ENCODE results near the gene PLPPR1.

The PLPPR1 gene

DNA sequence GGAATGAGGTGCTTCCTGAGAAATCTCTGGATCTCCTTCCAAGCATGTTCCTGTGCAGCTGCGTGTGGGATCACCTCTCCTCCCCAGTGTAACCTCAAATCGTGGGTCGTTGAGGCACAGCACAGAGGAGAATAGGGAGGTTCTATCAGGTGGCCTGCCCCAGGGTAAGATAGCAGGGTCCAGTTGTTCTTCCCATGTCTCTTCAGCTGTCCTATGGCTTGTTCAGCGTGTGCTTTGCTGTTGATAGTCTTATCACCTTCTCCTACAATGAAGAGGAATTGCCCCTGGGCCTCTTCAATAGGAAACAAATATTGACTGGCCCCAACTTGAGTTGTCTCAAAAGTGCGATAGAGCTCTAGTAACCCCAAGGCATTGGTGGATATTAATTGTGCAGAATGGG lies 333.9 kb downstream of the PLPPR1 start:
- H3K36me3 ChIP-seq (ENCODE audit: control insufficient read depth, insufficient read depth, low read length): no peaks in the 10 kb centered on the region

DNA sequence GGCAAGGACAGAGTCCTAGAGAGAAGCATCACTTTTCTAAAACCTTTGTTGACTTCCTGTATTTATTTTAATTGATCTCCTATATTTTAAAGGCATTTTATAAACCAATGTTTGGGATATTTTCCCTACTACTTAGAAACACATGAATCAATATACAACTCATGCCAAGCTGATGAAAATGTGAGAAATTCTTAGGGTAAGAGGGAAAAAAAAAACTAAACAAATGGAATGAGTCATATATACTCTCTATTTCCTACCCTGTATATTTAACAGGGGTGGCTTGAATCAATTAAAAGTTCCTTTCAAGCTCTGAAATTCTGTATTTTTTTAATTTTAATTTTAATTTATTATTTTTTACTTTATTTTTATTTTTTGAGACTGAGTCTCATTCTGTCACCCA lies 336.7 kb downstream of the PLPPR1 start:
- Histone ChIP-seq H3K36me3 (ENCODE audit: control insufficient read depth, insufficient read depth, low read length) (no peaks in the 10 kb centered on the region), H3K27ac (ENCODE audit: low read depth, low read length, severe bottlenecking) (no peak overlapping the region), H3K4me3 (ENCODE audit: extremely low read depth, insufficient read depth, low read length, poor library complexity, severe bottlenecking) (no peak overlapping the region), H3K9me3 (ENCODE audit: control insufficient read depth, low read length) (no peaks in the 10 kb centered on the region), H3K4me1 (ENCODE audit: control insufficient read depth, insufficient read depth, low read length, poor library complexity, severe bottlenecking) (peaks cover 6% of the 10 kb centered on the region)

More for the DNA sequence above, 333.9 kb downstream of the PLPPR1 start:
- Histone ChIP-seq H3K9me3 (ENCODE audit: control insufficient read depth, low read length) (no peaks in the 10 kb centered on the region), H3K4me3 (ENCODE audit: extremely low read depth, insufficient read depth, low read length, poor library complexity, severe bottlenecking) (no peak overlapping the region), H3K4me1 (ENCODE audit: control insufficient read depth, insufficient read depth, low read length, poor library complexity, severe bottlenecking) (no peaks in the 10 kb centered on the region), H3K27ac (ENCODE audit: low read depth, low read length, severe bottlenecking) (no peak overlapping the region)
- 84 to 94% methylated on average over 3 to 5 of the region's 5 CpGs for WGBS, 2 experiments (ENCODE audit: insufficient coverage in 2 of 2)

- Histone ChIP-seq H3K4me3 (ENCODE audit: extremely low read depth, insufficient read depth, low read length, poor library complexity, severe bottlenecking) (no peak overlapping the region), H3K4me1 (ENCODE audit: control insufficient read depth, insufficient read depth, low read length, poor library complexity, severe bottlenecking) (peaks cover 6% of the 10 kb centered on the region), H3K27ac (ENCODE audit: low read depth, low read length, severe bottlenecking) (no peak overlapping the region), H3K36me3 (ENCODE audit: control insufficient read depth, insufficient read depth, low read length) (no peaks in the 10 kb centered on the region), H3K9me3 (ENCODE audit: control insufficient read depth, low read length) (no peaks in the 10 kb centered on the region)
- WGBS, 2 experiments (ENCODE audit: insufficient coverage in 2 of 2): 37 to 83% methylated on average over 1 to 3 of the region's 5 CpGs
Measured at GRCh38 chr9:101366038-101366756, 337.7 kb downstream of the PLPPR1 start.

DNA sequence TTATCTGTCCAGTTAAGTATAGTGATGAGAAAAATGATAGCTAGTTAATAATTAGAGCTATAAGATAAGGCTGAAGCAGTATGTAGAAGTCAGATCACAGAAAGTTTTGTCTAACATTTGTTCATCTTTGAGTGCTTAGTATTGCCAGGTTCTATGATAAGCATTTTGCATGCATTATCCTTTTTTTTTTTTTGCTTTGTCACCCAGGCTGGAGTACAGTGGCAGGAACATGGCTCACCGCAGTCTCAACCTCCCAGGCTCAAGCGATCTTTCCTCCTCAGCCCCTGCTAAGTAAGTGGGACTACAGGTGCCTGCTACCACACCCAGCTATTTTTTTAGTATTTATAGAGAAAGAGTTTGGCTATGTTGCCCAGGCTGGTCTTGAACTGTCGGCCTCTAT lies 338.8 kb downstream of the PLPPR1 start:
- WGBS, 2 experiments (ENCODE audit: insufficient coverage in 2 of 2): no CpG with 5 or more reads among the region's 3 CpGs

GRCh38 chr9:101369286-101369685 lies 340.8 kb downstream of the PLPPR1 start:
- 100% methylated on average over 1 of the region's 2 CpGs; no CpG with 5 or more reads in 1 of the 2 experiments for WGBS, 2 experiments (ENCODE audit: insufficient coverage in 2 of 2)
- Histone ChIP-seq H3K9me3 (ENCODE audit: control insufficient read depth, low read length) (no peaks in the 10 kb centered on the region), H3K36me3 (ENCODE audit: control insufficient read depth, insufficient read depth, low read length) (no peaks in the 10 kb centered on the region), H3K4me1 (ENCODE audit: control insufficient read depth, insufficient read depth, low read length, poor library complexity, severe bottlenecking) (peaks cover 6% of the 10 kb centered on the region), H3K27ac (ENCODE audit: low read depth, low read length, severe bottlenecking) (peak overlapping the region; percentile 44), H3K4me3 (ENCODE audit: extremely low read depth, insufficient read depth, low read length, poor library complexity, severe bottlenecking) (no peak overlapping the region)

More for the DNA sequence above, 338.8 kb downstream of the PLPPR1 start:
- Histone ChIP-seq H3K36me3 (ENCODE audit: control insufficient read depth, insufficient read depth, low read length) (no peaks in the 10 kb centered on the region), H3K4me1 (ENCODE audit: control insufficient read depth, insufficient read depth, low read length, poor library complexity, severe bottlenecking) (peaks cover 6% of the 10 kb centered on the region), H3K27ac (ENCODE audit: low read depth, low read length, severe bottlenecking) (no peak overlapping the region), H3K4me3 (ENCODE audit: extremely low read depth, insufficient read depth, low read length, poor library complexity, severe bottlenecking) (no peak overlapping the region), H3K9me3 (ENCODE audit: control insufficient read depth, low read length) (no peaks in the 10 kb centered on the region)

DNA sequence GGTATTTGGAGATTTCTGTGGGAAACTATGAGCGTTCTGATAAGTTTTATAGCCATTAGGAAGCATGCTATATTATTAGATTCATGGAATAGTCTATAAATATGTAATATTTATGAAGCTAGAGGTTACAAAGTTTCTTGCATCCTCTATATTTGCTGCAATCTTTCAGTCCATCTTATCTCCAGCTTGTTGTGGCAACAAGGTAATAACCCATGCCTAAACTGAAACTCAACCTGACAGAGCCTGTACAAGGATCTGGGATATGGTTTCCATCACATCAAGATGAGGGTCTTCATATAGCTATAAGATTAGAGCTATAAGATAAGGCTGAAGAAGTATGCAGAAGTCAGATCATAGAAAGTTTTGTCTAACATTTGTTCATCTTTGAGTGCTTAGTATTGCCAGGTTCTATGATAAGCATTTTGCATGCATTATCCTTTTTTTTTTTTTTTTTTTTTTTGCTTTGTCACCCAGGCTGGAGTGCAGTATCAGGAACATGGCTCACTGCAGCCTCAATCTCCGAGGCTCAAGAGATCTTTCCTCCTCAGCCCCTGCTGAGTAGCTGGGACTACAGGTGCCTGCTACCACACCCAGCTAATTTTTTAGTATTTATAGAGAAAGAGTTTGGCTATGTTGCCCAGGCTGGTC lies 341.5 kb downstream of the PLPPR1 start:
- peak overlapping the region; percentile 44 for H3K27ac ChIP-seq (ENCODE audit: low read depth, low read length, severe bottlenecking)
- no peak overlapping the region for H3K4me3 ChIP-seq (ENCODE audit: extremely low read depth, insufficient read depth, low read length, poor library complexity, severe bottlenecking)
- H3K9me3 ChIP-seq (ENCODE audit: control insufficient read depth, low read length): no peaks in the 10 kb centered on the region
- no CpG with 5 or more reads among the region's 2 CpGs for WGBS, 2 experiments (ENCODE audit: insufficient coverage in 2 of 2)
- no peaks in the 10 kb centered on the region for H3K36me3 ChIP-seq (ENCODE audit: control insufficient read depth, insufficient read depth, low read length)
- peaks cover 6% of the 10 kb centered on the region for H3K4me1 ChIP-seq (ENCODE audit: control insufficient read depth, insufficient read depth, low read length, poor library complexity, severe bottlenecking)

DNA sequence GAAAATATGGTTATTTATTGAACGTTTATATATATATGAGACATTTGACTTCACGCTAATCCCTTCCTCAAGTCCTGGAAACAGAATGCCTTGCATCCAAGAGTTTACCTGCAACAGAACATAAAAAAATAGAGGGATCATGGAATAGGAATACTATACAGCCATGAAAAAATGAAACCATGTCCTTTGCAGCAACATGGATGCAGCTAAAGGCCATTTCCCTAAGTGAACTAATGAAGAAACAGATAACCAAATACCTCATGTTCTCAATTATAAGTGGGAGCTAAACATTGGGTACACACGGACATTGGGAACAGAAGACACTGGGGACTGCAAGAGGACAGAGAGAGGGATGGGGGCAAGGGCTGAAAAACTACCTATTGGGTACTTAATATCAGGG lies 343.3 kb downstream of the PLPPR1 start:
- Histone ChIP-seq H3K36me3 (ENCODE audit: control insufficient read depth, insufficient read depth, low read length) (no peaks in the 10 kb centered on the region), H3K4me1 (ENCODE audit: control insufficient read depth, insufficient read depth, low read length, poor library complexity, severe bottlenecking) (peaks cover 6% of the 10 kb centered on the region), H3K9me3 (ENCODE audit: control insufficient read depth, low read length) (no peaks in the 10 kb centered on the region), H3K4me3 (ENCODE audit: extremely low read depth, insufficient read depth, low read length, poor library complexity, severe bottlenecking) (no peak overlapping the region), H3K27ac (ENCODE audit: low read depth, low read length, severe bottlenecking) (no peak overlapping the region)
- 88% methylated on average over 1 of the region's 3 CpGs; no CpG with 5 or more reads in 1 of the 2 experiments for WGBS, 2 experiments (ENCODE audit: insufficient coverage in 2 of 2)

DNA sequence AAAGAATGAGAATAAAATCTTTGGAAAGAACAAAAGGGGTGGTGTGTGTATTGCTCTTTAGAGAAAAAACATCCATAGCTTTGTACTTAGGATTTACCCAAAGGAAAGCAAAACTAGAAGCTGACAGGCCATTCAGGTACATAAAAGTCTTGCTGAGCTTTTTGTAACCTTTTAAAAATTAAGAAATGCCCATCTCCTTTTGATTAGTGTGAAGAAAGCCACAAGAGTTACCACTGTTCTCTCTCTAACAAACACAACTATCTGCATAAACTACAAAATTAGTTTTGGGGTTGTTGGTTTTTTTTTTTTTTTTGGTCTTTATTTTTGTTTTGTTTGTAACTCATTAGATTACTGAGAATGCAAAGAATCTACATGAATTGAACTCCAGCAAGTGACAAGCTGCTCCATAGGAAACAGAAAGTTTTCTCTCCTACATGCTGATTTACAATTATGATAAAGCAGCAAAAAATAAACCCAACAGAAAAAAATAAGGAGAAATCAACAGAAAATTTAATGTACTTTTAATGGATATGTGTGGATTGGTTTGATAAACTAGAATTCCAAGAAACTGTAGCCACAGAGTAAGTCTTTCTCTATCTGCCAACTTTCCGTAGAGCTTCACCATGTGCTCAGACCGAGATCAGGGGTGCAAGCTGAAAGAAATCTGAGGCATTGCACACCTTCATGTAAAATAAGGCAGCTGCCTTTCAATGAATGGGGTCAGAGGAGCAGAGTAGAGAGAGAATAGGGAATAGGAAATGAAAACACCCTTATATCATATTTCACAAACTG lies 344.0 kb downstream of the PLPPR1 start:
- Histone ChIP-seq H3K9me3 (ENCODE audit: control insufficient read depth, low read length) (no peaks in the 10 kb centered on the region), H3K4me3 (ENCODE audit: extremely low read depth, insufficient read depth, low read length, poor library complexity, severe bottlenecking) (no peak overlapping the region), H3K36me3 (ENCODE audit: control insufficient read depth, insufficient read depth, low read length) (no peaks in the 10 kb centered on the region), H3K4me1 (ENCODE audit: control insufficient read depth, insufficient read depth, low read length, poor library complexity, severe bottlenecking) (peaks cover 6% of the 10 kb centered on the region), H3K27ac (ENCODE audit: low read depth, low read length, severe bottlenecking) (no peak overlapping the region)
- no CpG with 5 or more reads among the region's 2 CpGs for WGBS, 2 experiments (ENCODE audit: insufficient coverage in 2 of 2)
